ENCODE data around the gene CD44. TPM values are rescaled to one million over a fixed set of nuclear protein-coding genes. Genes with fewer than 3 reads are reported as not detected.

The CD44 gene
- polyA plus RNA-seq, 1 experiment = 1,200 TPM

- H3K36me3 ChIP-seq (ENCODE audit: control insufficient read depth, insufficient read depth, low read length) = peaks cover 6% of the 10 kb centered on the region
- ChIA-PET POLR2A (no interaction called here), CTCF (interaction anchor here (0.7 kb wide), 1 partner anchor 123 kb away, joined by 3 read pairs; no protein-coding TSS in a partner anchor)
- H3K4me3 ChIP-seq (ENCODE audit: low read depth, low read length) = no peak overlapping the region
- DNase-seq (ENCODE audit: low read depth) = no peak
- no peaks in the 10 kb centered on the region for H3K27me3 ChIP-seq (ENCODE audit: control insufficient read depth, insufficient read depth, low read length)
- no peak for TF ChIP-seq CTCF (IDR thresholded peaks at IDR 0.05; ENCODE audit: insufficient read depth, low read depth, low read length)
Measured at GRCh38 chr11:35208795-35209194, 69.8 kb downstream of the CD44 start.

- ChIA-PET POLR2A (no interaction called here), CTCF (no interaction called here)
- H3K27me3 ChIP-seq (ENCODE audit: control insufficient read depth, insufficient read depth, low read length) = no peaks in the 10 kb centered on the region
- no peak for TF ChIP-seq CTCF (IDR thresholded peaks at IDR 0.05; ENCODE audit: insufficient read depth, low read depth, low read length)
- DNase-seq (ENCODE audit: low read depth) = no peak
- no peak overlapping the region for H3K4me3 ChIP-seq (ENCODE audit: low read depth, low read length)
- peaks cover 5% of the 10 kb centered on the region for H3K36me3 ChIP-seq (ENCODE audit: control insufficient read depth, insufficient read depth, low read length)
Measured at GRCh38 chr11:35210876-35211546, 72.0 kb downstream of the CD44 start.

- Histone ChIP-seq H3K27me3 (ENCODE audit: control insufficient read depth, insufficient read depth, low read length) (no peaks in the 10 kb centered on the region), H3K4me3 (ENCODE audit: low read depth, low read length) (no peak overlapping the region), H3K36me3 (ENCODE audit: control insufficient read depth, insufficient read depth, low read length) (peaks cover 7% of the 10 kb centered on the region)
- ChIA-PET POLR2A (no interaction called here), CTCF (no interaction called here)
- no peak for DNase-seq (ENCODE audit: low read depth)
- TF ChIP-seq CTCF (IDR thresholded peaks at IDR 0.05; ENCODE audit: insufficient read depth, low read depth, low read length) = no peak
Measured at GRCh38 chr11:35211952-35212351, 73.0 kb downstream of the CD44 start.

- H3K4me3 ChIP-seq (ENCODE audit: low read depth, low read length) = no peak overlapping the region
- ChIA-PET POLR2A (no interaction called here), CTCF (no interaction called here)
- H3K36me3 ChIP-seq (ENCODE audit: control insufficient read depth, insufficient read depth, low read length) = peaks cover 7% of the 10 kb centered on the region
- DNase-seq (ENCODE audit: low read depth) = no peak
- no peaks in the 10 kb centered on the region for H3K27me3 ChIP-seq (ENCODE audit: control insufficient read depth, insufficient read depth, low read length)
- no peak for TF ChIP-seq CTCF (IDR thresholded peaks at IDR 0.05; ENCODE audit: insufficient read depth, low read depth, low read length)
Measured at GRCh38 chr11:35214226-35214770, 75.3 kb downstream of the CD44 start.

- ChIA-PET CTCF (no interaction called here), POLR2A (no interaction called here)
- DNase-seq (ENCODE audit: low read depth) = peak; percentile 80
- Histone ChIP-seq H3K36me3 (ENCODE audit: control insufficient read depth, insufficient read depth, low read length) (peaks cover 8% of the 10 kb centered on the region), H3K27me3 (ENCODE audit: control insufficient read depth, insufficient read depth, low read length) (no peaks in the 10 kb centered on the region), H3K4me3 (ENCODE audit: low read depth, low read length) (no peak overlapping the region)
- no peak for TF ChIP-seq CTCF (IDR thresholded peaks at IDR 0.05; ENCODE audit: insufficient read depth, low read depth, low read length)
Measured at GRCh38 chr11:35214792-35215193, 75.8 kb downstream of the CD44 start.
